ENCODE data around the gene LLCFC1. TPM values are rescaled to one million over a fixed set of nuclear protein-coding genes. Genes with fewer than 3 reads are reported as not detected.

Gene LLCFC1
- total and polyA plus RNA-seq, 2 experiments from 2014 or later = not detected

- no peaks in the 10 kb centered on the region for H4K20me1 ChIP-seq (replicated peaks; ENCODE audit: insufficient read depth)
- no peaks in the 10 kb centered on the region for H3K9me2 ChIP-seq (ENCODE audit: insufficient read depth)
These were observed 11.3 kb upstream of the LLCFC1 start for GRCh38 chr7:142927949-142928348.

More at GRCh38 chr7:142927949-142928348, 11.3 kb upstream of the LLCFC1 start:
- no peak overlapping the region for H3K27ac ChIP-seq (ENCODE audit: low read depth)
- no peak overlapping the region for H3K4me3 ChIP-seq
- Mint-ChIP-seq H3K4me1 (peaks cover 5% of the 10 kb centered on the region; the same call in 2 of the 3 replicates), H3K27ac (no peak overlapping the region), H3K4me3 (no peak overlapping the region), H3K36me3 (ENCODE audit: low read depth) (no peaks in the 10 kb centered on the region; the same call in 1 of the 3 replicates), H3K27me3 (ENCODE audit: insufficient read depth, low read depth, poor library complexity) (peaks cover 10% of the 10 kb centered on the region), H3K9me3 (no peaks in the 10 kb centered on the region; the same call in 2 of the 3 replicates)
- H3K4me2 ChIP-seq = no peak overlapping the region
- no peaks in the 10 kb centered on the region for H3K79me2 ChIP-seq (replicated peaks; ENCODE audit: insufficient read depth)
- DNase-seq (ENCODE audit: low spot score) (no peak), ATAC-seq (no peak)
- no peaks in the 10 kb centered on the region for H3K36me3 ChIP-seq (ENCODE audit: insufficient read depth)
- no peaks in the 10 kb centered on the region for H3K4me1 ChIP-seq (ENCODE audit: insufficient read depth)
- H3K27me3 ChIP-seq (ENCODE audit: insufficient read depth) = peaks cover 9% of the 10 kb centered on the region; the same call in 1 of the 2 replicates
- H2AFZ ChIP-seq = no peak overlapping the region
- no peaks in the 10 kb centered on the region for H3F3A ChIP-seq (replicated peaks; ENCODE audit: low read depth)
- TF ChIP-seq EZH2phosphoT487 (IDR thresholded peaks at IDR 0.05; ENCODE audit: unreplicated experiment) (no peak), CREB1 (CRISPR knock-in tag; IDR thresholded peaks at IDR 0.05; ENCODE audit: low read depth) (no peak), ZNF114 (CRISPR knock-in tag; IDR thresholded peaks at IDR 0.05) (no peak), ETS1 (IDR thresholded peaks at IDR 0.05) (no peak), STAT1 (IDR thresholded peaks at IDR 0.05; ENCODE audit: unreplicated experiment) (no peak), ZNF462 (CRISPR knock-in tag; IDR thresholded peaks at IDR 0.05) (no peak), EZH2 (IDR thresholded peaks at IDR 0.05; ENCODE audit: low read depth, unreplicated experiment) (no peak), REST (IDR thresholded peaks at IDR 0.05; ENCODE audit: unreplicated experiment) (no peak), JUNB (IDR thresholded peaks at IDR 0.05; ENCODE audit: unreplicated experiment) (no peak), NANOG (IDR thresholded peaks at IDR 0.05; ENCODE audit: borderline replicate concordance) (no peak)

Data from GM23338 (cell line).